Right atrium auricular region (tissue), 2 donors: ENCODE results near the gene HBQ1. TPM values are rescaled to one million over a fixed set of nuclear protein-coding genes. Genes with fewer than 3 reads are reported as not detected.
"Not testable (repeated sequence)": the region's sequence is repeated elsewhere in the genome, so short reads cannot be mapped to it uniquely, and the experiment has no call there.

Experiments
- DNase-seq: peaks from one replicate; pipeline ENCODE4 v3.0.0-alpha.2; 2019; ENCODE audit warnings: low spot score
- H3K27ac ChIP-seq, 2 donors: fragments of 200-600 bp; sonication (generic); 1 replicate in 1 of 2; 2 replicates in 1 of 2; pipeline ENCODE4 v1.5.1; 2016 to 2019
- H3K27me3 ChIP-seq, 2 donors: fragments of 200-600 bp; sonication (generic); one replicate each; pipeline versions ENCODE4 v1.5.1 to v1.6.0; 2017 to 2019
- H3K36me3 ChIP-seq: fragments of 200-600 bp; sonication (generic); one replicate; pipeline ENCODE4 v1.5.1; 2016
- H3K4me1 ChIP-seq, 2 donors: fragments of 200-600 bp; sonication (generic); one replicate each; pipeline versions ENCODE4 v1.5.1 to v1.6.0; 2017 to 2019
- H3K4me3 ChIP-seq, 2 donors: fragments of 200-600 bp; sonication (generic); 1 replicate in 1 of 2; 2 replicates in 1 of 2; pipeline ENCODE4 v1.5.1; 2017 to 2019; ENCODE audit warnings: mild to moderate bottlenecking in 1 of 2, moderate library complexity in 1 of 2
- H3K9me3 ChIP-seq, 2 donors: fragments of 200-600 bp; sonication (generic); one replicate each; pipeline ENCODE4 v1.5.1; 2019
- CTCF ChIP-seq, 2 donors: fragments of 200-600 bp; sonication (generic); IDR thresholded peaks; one replicate each; pipeline ENCODE4 v1.5.1; 2019; ENCODE audit warnings: antibody characterized with exemption in 2 of 2
- total RNA-seq, 2 donors: library from RNA; depleted of rRNA; stranded (reverse); fragments of >200 nt; gene quantifications; one replicate each; pipeline ENCODE4 v1.1.0, GENCODE V29; 2016

Gene HBQ1
- total RNA-seq, 2 donors from 2014 or later: 2.1 to 2.8 TPM

- Histone ChIP-seq H3K27ac (no peak overlapping the region), H3K4me3 (no peak overlapping the region), H3K27me3 (no peaks in the 10 kb centered on the region), H3K4me1 (no peaks in the 10 kb centered on the region), H3K36me3 (no peaks in the 10 kb centered on the region), H3K9me3 (no peaks in the 10 kb centered on the region)
- DNase-seq: no peak
- no peak for TF ChIP-seq CTCF (IDR thresholded peaks at IDR 0.05)
These were observed 33.6 kb upstream of the HBQ1 start for GRCh38 chr16:146646-147045.

GRCh38 chr16:149024-149660, 31.1 kb upstream of the HBQ1 start:
- no peak overlapping the region for H3K4me3 ChIP-seq
- H3K9me3 ChIP-seq: no peaks in the 10 kb centered on the region
- H3K27ac ChIP-seq: no peak overlapping the region
- DNase-seq: no peak
- H3K27me3 ChIP-seq: no peaks in the 10 kb centered on the region
- H3K4me1 ChIP-seq: peaks cover 0 to under 1% of the 10 kb centered on the region in 2 donors
- H3K36me3 ChIP-seq: no peaks in the 10 kb centered on the region
- no peak for TF ChIP-seq CTCF (IDR thresholded peaks at IDR 0.05)

GRCh38 chr16:152141-153128, 27.8 kb upstream of the HBQ1 start, which contains the start of gene HBZ:
Gene HBZ (plus strand): TSS chr16:152644. CDS start chr16:152910, 266 bp downstream.
- Histone ChIP-seq H3K36me3 (no peaks in the 10 kb centered on the region), H3K27ac (no peak within 1 kb of the TSS), H3K27me3 (no peaks in the 10 kb centered on the region), H3K4me3 (no peak within 1 kb of the TSS), H3K4me1 (peaks cover 0 to 10% of the 10 kb centered on the region in 2 donors), H3K9me3 (no peaks in the 10 kb centered on the region)
- DNase-seq: no peak
- TF ChIP-seq CTCF (IDR thresholded peaks at IDR 0.05): no peak

- not testable (repeated sequence) for H3K27ac ChIP-seq, H3K4me3 ChIP-seq, DNase-seq, H3K36me3 ChIP-seq, H3K4me1 ChIP-seq, H3K9me3 ChIP-seq, H3K27me3 ChIP-seq
These were observed 27.1 kb upstream of the HBQ1 start for GRCh38 chr16:153129-153521.

GRCh38 chr16:153550-154216, 26.6 kb upstream of the HBQ1 start:
- H3K36me3 ChIP-seq, H3K27me3 ChIP-seq: not testable (repeated sequence)

GRCh38 chr16:154217-155030, 25.8 kb upstream of the HBQ1 start:
- Histone ChIP-seq H3K4me3 (peak overlapping the region; percentile 26 to 55), H3K4me1 (peaks cover 0 to 10% of the 10 kb centered on the region in 2 donors), H3K9me3 (no peaks in the 10 kb centered on the region), H3K27me3 (no peaks in the 10 kb centered on the region), H3K27ac (no peak overlapping the region), H3K36me3 (no peaks in the 10 kb centered on the region)
- no peak for TF ChIP-seq CTCF (IDR thresholded peaks at IDR 0.05)
- no peak for DNase-seq

More at GRCh38 chr16:153550-154216, 26.6 kb upstream of the HBQ1 start:
- not testable (repeated sequence) for H3K9me3 ChIP-seq, H3K4me3 ChIP-seq, H3K4me1 ChIP-seq, DNase-seq, H3K27ac ChIP-seq
